Stomach smooth muscle (tissue), 2 donors: ENCODE results near the gene SNX33.
"Not testable (repeated sequence)": the region's sequence is repeated elsewhere in the genome, so short reads cannot be mapped to it uniquely, and the experiment has no call there.

Experiments used
- H3K27ac ChIP-seq: one replicate; pipeline ENCODE4 v1.7.0; 2013; ENCODE audit warnings: mild to moderate bottlenecking, low read length, inconsistent platforms
- H3K27me3 ChIP-seq, 2 donors: one replicate each; pipeline ENCODE4 v1.7.0; 2013; ENCODE audit warnings: low read length in 2 of 2; ENCODE audit not compliant: insufficient read depth in 2 of 2, control insufficient read depth in 1 of 2
- H3K36me3 ChIP-seq, 2 donors: one replicate each; pipeline ENCODE4 v1.7.0; 2013; ENCODE audit warnings: low read length in 2 of 2; ENCODE audit not compliant: control insufficient read depth in 2 of 2, insufficient read depth in 2 of 2
- H3K4me1 ChIP-seq: one replicate; pipeline ENCODE4 v1.7.0; 2013; ENCODE audit warnings: low read length; ENCODE audit not compliant: control insufficient read depth, insufficient read depth
- H3K4me3 ChIP-seq, 2 donors: one replicate each; pipeline ENCODE4 v1.7.0; 2013; ENCODE audit warnings: low read length in 2 of 2
- H3K9ac ChIP-seq, 2 donors: one replicate each; pipeline ENCODE4 v1.7.0; 2013; ENCODE audit warnings: low read length in 2 of 2, mild to moderate bottlenecking in 1 of 2
- H3K9me3 ChIP-seq, 2 donors: one replicate each; pipeline ENCODE4 v1.7.0; 2013; ENCODE audit warnings: low read length in 2 of 2; ENCODE audit not compliant: control insufficient read depth in 2 of 2
- donor health status: healthy.
- donor health status: Pancreatic carcinoma.

SNX33 gene

GRCh38 chr15:75688278-75688557 is 40.5 kb downstream of the SNX33 start:
- no peak overlapping the region for H3K4me3 ChIP-seq
- H3K36me3 ChIP-seq: peaks cover 29 to 50% of the 10 kb centered on the region in 2 donors
- H3K9me3 ChIP-seq: no peaks in the 10 kb centered on the region
- no peak overlapping the region for H3K9ac ChIP-seq
- H3K27ac ChIP-seq: peak overlapping the region; percentile 18
- peaks cover 21% of the 10 kb centered on the region for H3K4me1 ChIP-seq
- H3K27me3 ChIP-seq: no peaks in the 10 kb centered on the region

- H3K4me1 ChIP-seq: peaks cover 23% of the 10 kb centered on the region
- H3K36me3 ChIP-seq: peaks cover 29 to 46% of the 10 kb centered on the region in 2 donors
- no peaks in the 10 kb centered on the region for H3K9me3 ChIP-seq
- no peak overlapping the region for H3K4me3 ChIP-seq
- no peaks in the 10 kb centered on the region for H3K27me3 ChIP-seq
- no peak overlapping the region for H3K9ac ChIP-seq
- H3K27ac ChIP-seq: peak overlapping the region; percentile 24
Measured at GRCh38 chr15:75688831-75689230, 41.1 kb downstream of the SNX33 start.

- peaks cover 25 to 44% of the 10 kb centered on the region in 2 donors for H3K36me3 ChIP-seq
- H3K4me1 ChIP-seq: peaks cover 23% of the 10 kb centered on the region
- H3K27me3 ChIP-seq: not testable (repeated sequence)
Measured at GRCh38 chr15:75689429-75689828, 41.7 kb downstream of the SNX33 start.

GRCh38 chr15:75692311-75692710 is 44.6 kb downstream of the SNX33 start:
- Histone ChIP-seq H3K27ac (peak overlapping the region; percentile 18), H3K4me1 (peaks cover 43% of the 10 kb centered on the region), H3K36me3 (peaks cover 14 to 30% of the 10 kb centered on the region in 2 donors)
- H3K9ac ChIP-seq, H3K9me3 ChIP-seq, H3K27me3 ChIP-seq, H3K4me3 ChIP-seq: not testable (repeated sequence)

More at GRCh38 chr15:75689429-75689828, 41.7 kb downstream of the SNX33 start:
- H3K9ac ChIP-seq, H3K4me3 ChIP-seq, H3K9me3 ChIP-seq: not testable (repeated sequence)
- peak overlapping the region; percentile 24 for H3K27ac ChIP-seq

- H3K9ac ChIP-seq, H3K27me3 ChIP-seq, H3K9me3 ChIP-seq, H3K4me3 ChIP-seq: not testable (repeated sequence)
- Histone ChIP-seq H3K27ac (peak overlapping the region; percentile 99), H3K36me3 (peaks cover 9 to 23% of the 10 kb centered on the region in 2 donors), H3K4me1 (peaks cover 51% of the 10 kb centered on the region)
Measured at GRCh38 chr15:75693028-75693427, 45.3 kb downstream of the SNX33 start.

GRCh38 chr15:75693501-75694240 is 46.0 kb downstream of the SNX33 start:
- no peaks in the 10 kb centered on the region for H3K9me3 ChIP-seq
- peak overlapping the region; percentile 29 to 31 for H3K4me3 ChIP-seq
- peak overlapping the region; percentile 60 to 66 for H3K9ac ChIP-seq
- no peaks in the 10 kb centered on the region for H3K27me3 ChIP-seq
- H3K27ac ChIP-seq: peak overlapping the region; percentile 99
- H3K36me3 ChIP-seq: peaks cover 4 to 18% of the 10 kb centered on the region in 2 donors
- H3K4me1 ChIP-seq: peaks cover 57% of the 10 kb centered on the region

- no peaks in the 10 kb centered on the region for H3K27me3 ChIP-seq
- H3K9ac ChIP-seq: peak overlapping the region; percentile 64 to 85
- peaks cover 65% of the 10 kb centered on the region for H3K4me1 ChIP-seq
- peaks cover 4 to 18% of the 10 kb centered on the region in 2 donors for H3K36me3 ChIP-seq
- H3K4me3 ChIP-seq: peak overlapping the region; percentile 29 to 31
- peak overlapping the region; percentile 99 for H3K27ac ChIP-seq
- H3K9me3 ChIP-seq: no peaks in the 10 kb centered on the region
Measured at GRCh38 chr15:75694241-75695182, 46.8 kb downstream of the SNX33 start.

GRCh38 chr15:75695220-75695619 is 47.5 kb downstream of the SNX33 start:
- H3K9me3 ChIP-seq: no peaks in the 10 kb centered on the region
- peaks cover 4 to 18% of the 10 kb centered on the region in 2 donors for H3K36me3 ChIP-seq
- peak overlapping the region; percentile 99 for H3K27ac ChIP-seq
- peak overlapping the region; percentile 64 to 85 for H3K9ac ChIP-seq
- peak overlapping the region; percentile 1 to 19 for H3K4me3 ChIP-seq
- H3K4me1 ChIP-seq: peaks cover 69% of the 10 kb centered on the region
- no peaks in the 10 kb centered on the region for H3K27me3 ChIP-seq

GRCh38 chr15:75695634-75696310 is 48.1 kb downstream of the SNX33 start:
- H3K27ac ChIP-seq: peak overlapping the region; percentile 99
- H3K36me3 ChIP-seq: peaks cover 3 to 14% of the 10 kb centered on the region in 2 donors
- H3K27me3 ChIP-seq: no peaks in the 10 kb centered on the region
- peaks cover 75% of the 10 kb centered on the region for H3K4me1 ChIP-seq
- peak overlapping the region; percentile 15 to 19 for H3K4me3 ChIP-seq
- no peaks in the 10 kb centered on the region for H3K9me3 ChIP-seq
- H3K9ac ChIP-seq: peak overlapping the region; percentile 64 to 85

- Histone ChIP-seq H3K36me3 (peaks cover 3 to 13% of the 10 kb centered on the region in 2 donors), H3K27me3 (no peaks in the 10 kb centered on the region), H3K4me1 (peaks cover 80% of the 10 kb centered on the region), H3K4me3 (peak overlapping the region in 1 of 2 donors; percentile 15), H3K27ac (peak overlapping the region; percentile 99), H3K9ac (peak overlapping the region; percentile 84 to 85), H3K9me3 (no peaks in the 10 kb centered on the region)
Measured at GRCh38 chr15:75696311-75696720, 48.6 kb downstream of the SNX33 start.
